RKO (cell line): ENCODE data around the gene LCOR.
A peak's percentile ranks its signal among the peaks of the same experiment; 100 is the strongest.

ENCODE experiments used
- DNase-seq: peaks from one replicate; pipeline ENCODE4 v3.0.0-alpha.2; 2016; ENCODE audit warnings: low spot score

Gene LCOR

GRCh38 chr10:96987141-96987841, 155.2 kb downstream of the LCOR start:
- no peak for DNase-seq

GRCh38 chr10:96987842-96988175, 155.7 kb downstream of the LCOR start:
- no peak for DNase-seq

GRCh38 chr10:96988426-96988825, 156.3 kb downstream of the LCOR start:
- DNase-seq, result no peak

GRCh38 chr10:96991313-96991841, 159.3 kb downstream of the LCOR start:
- peak; percentile 7 for DNase-seq

- no peak for DNase-seq
Measured at GRCh38 chr10:96992721-96993120, 160.6 kb downstream of the LCOR start.

GRCh38 chr10:96995851-96996250, 163.8 kb downstream of the LCOR start:
- no peak for DNase-seq

GRCh38 chr10:96996275-96996965, 164.3 kb downstream of the LCOR start:
- no peak for DNase-seq

GRCh38 chr10:96998329-96998888, 166.3 kb downstream of the LCOR start:
- DNase-seq, result peak; percentile 68

GRCh38 chr10:96999337-96999736, 167.2 kb downstream of the LCOR start:
- no peak for DNase-seq

GRCh38 chr10:96999987-97000386, 167.9 kb downstream of the LCOR start:
- DNase-seq, result no peak

GRCh38 chr10:97000487-97001182, 168.5 kb downstream of the LCOR start:
- DNase-seq, result no peak

GRCh38 chr10:97001183-97001991, 169.3 kb downstream of the LCOR start:
- DNase-seq, result no peak

- DNase-seq, result no peak
Measured at GRCh38 chr10:97002670-97003069, 170.6 kb downstream of the LCOR start.

GRCh38 chr10:97003151-97003803, 171.2 kb downstream of the LCOR start:
- no peak for DNase-seq

GRCh38 chr10:97003804-97004201, 171.7 kb downstream of the LCOR start:
- no peak for DNase-seq

GRCh38 chr10:97004591-97004990, 172.5 kb downstream of the LCOR start:
- DNase-seq, result no peak

GRCh38 chr10:97005349-97005748, 173.3 kb downstream of the LCOR start:
- no peak for DNase-seq

GRCh38 chr10:97006364-97006763, 174.3 kb downstream of the LCOR start:
- no peak for DNase-seq

GRCh38 chr10:97007417-97007816, 175.3 kb downstream of the LCOR start:
- no peak for DNase-seq

- DNase-seq, result no peak
Measured at GRCh38 chr10:97010695-97011206, 178.7 kb downstream of the LCOR start.

- no peak for DNase-seq
Measured at GRCh38 chr10:97011397-97011796, 179.3 kb downstream of the LCOR start.
